T-helper 9 cell (primary cell): ENCODE data around the gene BNIPL.
A peak's percentile ranks its signal among the peaks of the same experiment; 100 is the strongest.

Experiments used
- DNase-seq: peaks from one replicate; pipeline ENCODE4 v3.0.0-alpha.2; 2020

Gene BNIPL

DNA sequence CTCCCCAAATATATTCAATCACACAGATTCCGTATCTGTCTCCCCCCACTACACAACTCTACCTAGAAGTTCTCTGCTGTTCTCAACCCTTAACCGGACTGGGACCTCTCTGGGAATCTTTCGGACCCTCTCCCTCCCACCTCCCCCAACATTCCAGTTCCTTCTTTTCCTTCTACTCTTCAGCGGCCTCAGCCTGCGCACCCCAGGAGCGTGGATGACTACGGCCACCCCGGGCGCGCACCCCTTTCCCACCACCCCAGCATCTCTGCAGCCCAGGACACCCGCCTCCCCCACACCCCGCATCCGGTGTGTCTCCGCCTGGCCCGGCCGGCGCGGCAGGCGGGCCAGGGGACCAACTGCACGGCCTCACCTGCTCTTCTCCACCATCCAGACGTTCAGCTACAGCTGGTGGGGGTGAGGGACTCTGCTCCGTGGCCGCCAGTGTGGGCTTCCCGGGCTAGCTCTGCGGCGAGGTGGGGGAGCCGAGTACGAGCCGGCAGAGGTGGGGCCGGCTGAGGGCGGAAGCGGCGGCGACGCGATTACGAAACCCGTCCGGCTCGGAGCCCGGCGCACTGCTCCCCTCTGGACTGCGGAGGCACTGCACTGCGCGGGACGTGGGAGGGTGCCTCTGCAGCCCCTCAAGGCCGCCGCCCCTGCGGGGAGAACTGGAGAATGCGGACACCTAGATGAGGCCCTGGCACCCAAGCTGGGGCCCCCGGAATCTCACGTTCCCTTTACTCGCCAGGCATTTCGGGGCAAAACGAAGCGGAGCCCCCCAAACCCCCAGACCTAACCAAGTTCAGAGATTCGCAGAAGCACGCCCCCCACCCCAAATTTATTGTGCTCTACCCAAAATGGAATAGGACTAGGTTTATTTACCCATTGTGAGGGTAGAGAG, 23.0 kb downstream of the BNIPL start, which contains the start of gene CDC42SE1:
TSS of gene CDC42SE1 (minus strand) at position 514 of the 898 bp plus-strand sequence. CDS start 3,892 bp downstream, outside the sequence.
- DNase-seq: peak; percentile 77

DNA sequence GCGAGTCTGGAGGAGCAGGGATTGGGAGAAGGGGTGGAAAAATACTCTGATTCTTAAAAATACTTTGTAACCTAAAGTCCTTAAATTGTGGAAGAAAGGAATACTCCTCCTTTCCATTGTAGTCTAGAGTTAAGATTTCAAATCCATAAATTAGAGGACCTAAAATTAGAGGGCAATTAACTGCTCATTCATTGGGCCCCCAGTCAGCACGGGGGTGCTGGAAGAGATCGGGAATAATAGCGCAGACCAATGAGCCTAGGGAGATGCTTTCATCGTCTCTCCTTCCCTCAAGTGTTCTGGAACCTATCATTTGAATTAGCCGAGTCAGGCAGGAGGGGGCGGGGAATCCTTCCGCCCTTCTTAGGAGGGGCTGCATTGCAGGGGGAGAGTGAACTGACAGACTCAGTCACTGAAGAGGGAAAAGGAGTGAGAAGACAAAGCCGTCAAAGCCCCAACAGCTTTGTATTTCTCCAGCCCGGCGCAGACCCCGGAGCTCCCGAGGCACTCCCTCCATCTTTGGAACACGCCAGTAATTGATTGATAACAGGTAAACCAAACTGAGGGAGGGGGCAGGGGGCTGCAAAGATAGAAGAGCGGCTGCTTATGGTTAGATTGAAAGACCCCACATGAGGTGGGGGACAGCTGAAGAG, 23.7 kb downstream of the BNIPL start, which contains the start of gene MLLT11:
TSS of gene MLLT11 (plus strand) at position 391 of the 650 bp plus-strand sequence. CDS start 6,828 bp downstream, outside the sequence.
- no peak for DNase-seq

DNA sequence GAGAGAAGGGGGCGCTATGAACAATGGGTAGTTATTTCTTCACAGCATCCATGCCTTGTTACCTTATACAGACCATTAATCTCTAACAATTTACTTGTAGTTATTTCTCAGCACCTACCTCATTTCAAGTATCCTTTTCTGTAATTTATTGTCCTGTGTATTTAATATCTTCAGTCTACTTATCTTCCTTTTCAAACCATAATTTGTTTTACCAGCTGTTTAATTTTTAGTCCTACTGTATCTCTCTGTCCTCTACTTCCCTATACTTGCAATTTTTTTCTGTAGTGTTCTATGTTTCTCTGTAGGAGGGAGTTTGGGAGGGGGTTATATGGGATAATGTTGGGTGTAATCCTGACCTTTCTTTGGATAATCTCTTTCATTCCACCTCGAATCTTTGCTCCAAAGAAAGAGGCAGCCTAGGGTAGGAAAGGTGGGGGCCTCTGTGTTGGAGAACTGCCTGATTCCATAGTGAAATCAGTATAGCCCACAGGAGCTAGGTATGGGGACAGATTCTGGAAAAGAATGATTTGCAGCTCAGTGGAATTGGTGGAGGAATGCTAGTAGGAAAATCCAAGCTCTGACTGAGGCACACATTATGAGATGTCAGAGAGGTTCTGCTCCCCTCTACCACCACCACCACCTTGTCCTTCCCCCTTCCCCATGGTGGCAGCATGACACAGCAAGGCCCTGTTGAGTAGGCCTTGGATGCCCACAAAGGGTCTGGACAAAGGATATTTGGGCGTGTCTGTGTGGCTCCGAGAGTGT, 24.5 kb downstream of the BNIPL start:
- DNase-seq: no peak

DNA sequence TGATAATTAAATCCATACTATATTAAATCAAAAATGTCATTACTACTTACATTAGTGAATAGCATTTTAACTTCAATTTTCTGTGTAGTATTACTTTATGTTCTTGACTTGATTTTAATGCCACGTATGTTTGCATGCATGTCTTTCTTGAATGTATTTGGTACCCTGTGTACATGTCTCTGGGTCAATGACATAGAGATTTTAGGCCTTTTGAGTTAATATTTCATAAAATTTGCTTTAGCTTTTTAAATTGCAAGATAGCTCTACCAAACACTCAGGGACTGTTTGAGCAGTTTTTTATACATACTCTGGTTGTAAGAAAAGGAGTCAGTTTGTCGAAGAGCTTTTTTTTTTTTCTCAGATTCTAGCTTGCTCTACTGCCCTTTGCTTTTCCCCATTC, 25.3 kb downstream of the BNIPL start:
- DNase-seq: no peak

DNA sequence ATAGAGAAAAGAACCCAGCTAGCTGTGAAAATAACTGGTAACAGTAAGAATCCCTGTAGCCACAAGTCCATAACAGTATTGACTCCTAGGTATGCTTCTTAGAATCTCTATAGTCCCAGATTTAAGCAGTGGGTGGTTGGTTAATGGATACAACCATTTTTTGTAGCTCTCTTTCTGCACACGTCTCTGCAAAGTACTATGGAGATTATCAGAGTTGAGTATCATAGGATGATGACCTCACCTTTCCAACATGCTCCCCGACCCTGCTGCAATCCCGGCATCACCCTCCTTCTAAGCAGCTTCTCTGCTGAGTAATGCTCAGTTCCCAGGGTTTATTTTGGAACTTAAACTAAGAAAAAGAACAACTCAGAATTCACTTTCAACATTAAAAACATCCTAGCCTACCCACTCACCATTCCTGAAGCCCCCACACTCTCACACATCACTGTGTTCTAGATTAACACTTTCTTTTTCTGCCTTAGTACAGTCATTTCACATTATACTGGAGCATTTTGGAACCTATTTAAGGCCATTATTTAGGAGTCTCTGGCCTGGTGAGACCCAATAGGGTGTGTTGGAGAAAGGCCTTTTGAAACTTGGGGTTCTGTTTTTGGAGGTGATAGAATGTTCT, 26.5 kb downstream of the BNIPL start:
- no peak for DNase-seq

DNA sequence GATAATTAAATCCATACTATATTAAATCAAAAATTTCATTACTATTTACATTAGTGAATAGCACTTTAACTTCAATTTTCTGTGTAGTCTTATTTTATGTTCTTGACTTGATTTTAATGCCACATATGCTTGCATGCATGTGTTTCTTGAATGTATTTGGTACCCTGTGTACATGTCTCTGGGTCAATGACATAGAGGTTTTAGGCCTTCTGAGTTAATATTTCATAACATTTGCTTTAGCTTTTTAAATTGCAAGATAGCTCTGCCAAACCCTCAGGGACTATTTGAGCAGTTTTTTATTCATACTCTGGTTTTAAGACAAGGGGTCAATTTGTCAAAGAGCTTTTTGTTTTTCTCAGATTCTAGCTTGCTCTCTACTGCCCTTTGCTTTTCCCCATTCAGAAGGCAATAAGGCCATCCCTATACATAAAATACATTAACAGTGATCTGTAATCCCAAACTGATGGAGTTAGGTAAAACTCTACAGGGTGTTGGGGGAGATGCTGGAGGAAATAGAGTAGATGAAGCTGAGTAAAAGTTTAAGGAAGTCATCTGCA, 28.8 kb downstream of the BNIPL start:
- DNase-seq: no peak

DNA sequence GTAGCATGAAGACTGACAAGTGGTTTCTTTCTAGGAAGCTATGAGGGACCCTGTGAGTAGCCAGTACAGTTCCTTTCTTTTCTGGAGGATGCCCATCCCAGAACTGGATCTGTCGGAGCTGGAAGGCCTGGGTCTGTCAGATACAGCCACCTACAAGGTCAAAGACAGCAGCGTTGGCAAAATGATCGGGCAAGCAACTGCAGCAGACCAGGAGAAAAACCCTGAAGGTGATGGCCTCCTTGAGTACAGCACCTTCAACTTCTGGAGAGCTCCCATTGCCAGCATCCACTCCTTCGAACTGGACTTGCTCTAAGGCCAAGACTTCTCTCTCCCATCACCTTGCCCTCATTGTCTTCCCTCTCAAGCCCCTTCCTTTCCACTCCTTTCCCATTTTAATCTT, 30.8 kb downstream of the BNIPL start:
- no peak for DNase-seq

DNA sequence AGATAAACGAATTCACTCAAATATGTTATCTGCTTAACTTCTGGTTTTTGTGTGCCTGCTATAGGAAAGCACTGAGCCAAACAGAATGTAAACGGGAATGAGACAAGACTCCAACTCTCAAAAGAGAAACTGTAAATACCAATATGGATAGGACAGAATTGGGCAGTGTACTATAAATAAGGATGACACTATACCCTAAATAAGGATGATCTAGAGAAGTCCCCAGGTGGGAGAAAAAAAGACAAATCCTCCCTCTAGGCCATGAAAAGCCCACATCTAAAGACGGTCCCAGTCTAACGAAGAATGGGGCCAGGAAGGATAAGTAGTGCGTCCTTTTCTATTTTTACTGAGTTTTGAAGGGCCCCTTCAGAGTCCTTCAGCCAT, 32.7 kb downstream of the BNIPL start:
- DNase-seq: no peak

DNA sequence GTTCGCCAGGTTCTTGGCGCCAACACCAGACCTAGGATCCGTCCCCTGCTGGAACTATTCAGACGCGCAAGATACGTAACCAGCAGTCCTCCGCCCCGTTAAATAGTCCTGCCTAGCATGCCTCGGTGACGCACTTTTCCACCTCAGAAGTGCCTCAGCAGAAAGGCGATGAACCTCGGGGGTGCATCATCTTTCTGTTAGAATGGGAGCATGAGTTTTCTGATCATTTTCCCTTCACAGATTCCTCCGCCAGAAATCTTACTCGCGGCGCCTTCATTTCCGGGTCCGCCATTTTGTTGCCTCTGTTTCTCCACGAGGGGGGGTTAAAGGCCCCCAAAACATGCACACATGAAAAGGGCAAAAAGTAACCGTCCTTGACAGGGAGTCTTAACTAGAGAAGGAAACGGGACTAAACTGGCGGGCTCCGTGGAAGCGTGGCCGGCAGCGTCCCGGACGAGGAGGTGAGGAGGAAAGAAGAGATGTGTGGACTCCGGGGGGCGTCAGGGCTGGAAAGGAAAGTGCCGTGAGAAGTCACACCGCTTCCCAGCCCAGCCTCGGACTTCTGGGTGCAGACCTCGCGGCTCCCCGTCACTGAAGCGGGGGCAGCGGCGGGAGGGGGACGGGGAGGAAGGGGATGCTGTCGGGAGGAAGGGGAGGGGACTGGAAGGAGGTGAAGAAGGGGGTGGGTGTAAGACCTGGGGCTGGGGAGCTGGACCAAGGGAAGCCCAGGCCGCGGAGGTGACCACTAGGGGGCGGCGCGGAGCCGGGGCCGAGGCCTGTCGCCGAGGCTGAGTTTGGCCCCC, 34.3 kb downstream of the BNIPL start, which contains the start of gene GABPB2:
TSS of gene GABPB2 (plus strand) at position 288 of the 803 bp plus-strand sequence. CDS start 17,429 bp downstream, outside the sequence.
- DNase-seq: peak; percentile 81

DNA sequence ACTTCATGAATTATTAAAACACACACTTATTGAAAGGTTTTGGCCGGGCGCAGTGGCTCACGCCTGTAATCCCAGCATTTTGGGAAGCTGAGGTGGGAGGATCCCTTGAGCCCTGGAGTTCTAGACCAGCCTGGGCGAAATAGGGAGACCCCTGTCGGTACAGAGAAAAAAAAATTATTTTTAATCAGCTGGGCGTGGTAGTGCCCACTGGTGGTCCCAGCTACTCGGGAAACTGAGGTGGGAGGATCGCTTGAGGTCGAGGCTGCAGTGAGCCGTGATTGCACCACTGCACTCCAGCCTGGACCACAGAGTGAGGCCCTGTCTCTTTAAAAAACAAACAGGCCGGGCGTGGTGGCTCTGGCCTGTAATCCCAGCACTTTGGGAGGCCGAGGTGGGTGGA, 35.8 kb downstream of the BNIPL start:
- DNase-seq: no peak

DNA sequence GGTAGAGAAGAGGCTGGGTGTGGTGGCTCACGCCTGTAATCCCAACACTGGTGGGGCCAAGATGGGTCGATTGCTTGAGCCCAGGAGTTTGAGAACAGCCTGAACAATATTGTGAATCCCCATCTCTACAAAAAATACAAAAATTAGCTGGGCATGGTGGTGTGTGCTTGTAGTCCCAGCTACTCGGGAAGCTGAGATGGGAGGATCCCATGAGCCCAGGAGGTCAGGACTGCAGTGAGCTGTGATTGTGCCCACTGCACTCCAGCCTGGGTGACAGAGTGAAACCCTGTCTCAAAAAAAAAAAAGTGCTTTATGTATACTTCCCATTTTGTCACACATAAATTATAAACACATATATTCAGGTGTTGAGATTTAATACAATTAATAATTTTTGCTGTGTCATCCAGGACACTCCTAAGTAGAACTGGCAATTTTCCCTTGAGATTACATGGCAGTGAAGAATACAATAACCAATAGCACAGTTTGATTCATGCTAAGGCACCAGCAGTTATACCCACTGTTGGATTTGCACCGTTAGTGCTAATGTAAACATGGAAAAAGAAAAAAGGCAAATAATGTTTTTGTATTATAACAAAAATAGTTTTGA, 49.7 kb downstream of the BNIPL start:
- no peak for DNase-seq
